GM18511 (cell line): ENCODE results near the gene EZH2.

Experiments
- ATAC-seq: cut with Tn5 transposase; IDR thresholded peaks from one replicate; pipeline ENCODE4 v1.9.1; 2021; ENCODE audit warnings: mild to moderate bottlenecking, moderate library complexity; ENCODE audit not compliant: unreplicated experiment

The EZH2 gene

GRCh38 chr7:148901178-148901577 is 17.1 kb upstream of the EZH2 start:
- no peak for ATAC-seq

- no peak for ATAC-seq
Observed at GRCh38 chr7:148898845-148899484, 14.9 kb upstream of the EZH2 start.

DNA sequence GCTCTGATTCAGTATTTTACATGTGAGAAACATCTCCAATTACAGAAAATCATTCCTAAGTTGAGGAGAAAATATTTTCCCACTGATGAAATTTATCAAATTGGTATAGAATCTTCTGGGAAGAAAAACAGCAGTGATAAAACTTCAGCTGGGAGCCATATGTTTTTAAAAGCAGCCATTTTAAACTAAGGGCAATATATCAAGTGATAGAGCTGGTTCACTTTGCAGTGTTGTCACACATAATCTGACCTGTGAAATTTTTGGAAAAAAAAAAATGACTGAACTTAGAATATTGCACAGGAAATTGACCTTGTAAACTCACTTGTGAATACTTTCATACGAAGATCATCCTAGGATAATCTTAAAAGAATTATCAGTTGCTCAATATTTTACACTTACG is 10.5 kb upstream of the EZH2 start:
- ATAC-seq, result no peak

DNA sequence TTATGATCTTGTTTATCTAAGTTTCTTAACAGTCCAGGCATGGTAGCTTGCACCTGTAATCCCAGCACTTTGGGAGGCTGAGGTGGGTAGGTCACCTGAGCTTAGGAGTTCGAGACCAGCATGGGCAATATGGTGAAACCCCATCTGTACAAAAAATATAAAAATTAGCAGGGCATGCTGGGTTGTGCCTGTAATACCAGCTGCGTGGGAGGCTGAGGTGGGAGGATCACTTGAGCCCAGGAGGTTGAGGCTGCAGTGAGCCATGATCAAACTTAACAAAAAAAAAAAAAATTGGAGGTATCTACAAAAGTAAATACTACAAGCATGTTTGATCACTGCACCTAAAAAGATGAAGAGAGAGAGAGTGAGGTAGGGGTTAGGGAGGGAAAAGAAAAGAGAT is 9.0 kb upstream of the EZH2 start:
- no peak for ATAC-seq

GRCh38 chr7:148888300-148888699 is 4.2 kb upstream of the EZH2 start:
- no peak for ATAC-seq

- no peak for ATAC-seq
Observed at GRCh38 chr7:148886844-148887243, 2.8 kb upstream of the EZH2 start.

DNA sequence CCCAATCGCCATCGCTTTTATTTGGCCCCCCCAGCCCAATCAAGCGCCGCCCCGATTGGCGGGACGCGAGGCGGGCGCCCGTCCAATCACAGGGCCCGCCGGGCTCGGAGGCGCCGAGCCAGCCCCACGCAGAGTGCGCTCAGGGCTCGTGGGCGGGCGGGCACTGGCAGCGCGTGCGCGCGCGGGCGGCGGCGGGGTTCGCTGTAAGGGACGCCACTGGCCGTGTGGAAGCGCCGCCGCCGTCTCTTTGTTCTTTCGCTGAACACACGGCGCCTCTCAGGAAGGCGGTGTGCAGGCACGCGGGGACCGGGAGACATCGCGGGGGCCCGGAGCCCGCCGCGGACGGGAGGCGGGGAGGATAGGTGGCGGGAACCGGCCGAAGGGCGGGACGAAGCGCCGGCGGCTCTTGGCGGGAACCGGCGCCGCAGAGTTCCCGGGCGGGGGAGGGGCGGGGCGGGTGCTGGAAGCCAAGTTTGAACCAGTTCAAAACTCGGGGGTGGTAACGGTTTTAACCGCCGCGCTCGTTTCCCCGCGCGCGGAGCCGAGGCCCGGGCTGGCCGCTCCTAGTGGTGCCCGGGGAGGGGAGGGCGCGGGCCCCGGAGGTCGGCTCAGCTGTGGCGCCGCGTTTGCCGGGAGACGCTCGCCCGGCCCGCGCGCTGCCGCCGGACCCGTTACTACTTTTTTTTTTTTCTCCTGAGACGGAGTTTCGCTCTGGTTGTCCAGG is 370 bp upstream of the EZH2 start:
- ATAC-seq, result peak; percentile 85

DNA sequence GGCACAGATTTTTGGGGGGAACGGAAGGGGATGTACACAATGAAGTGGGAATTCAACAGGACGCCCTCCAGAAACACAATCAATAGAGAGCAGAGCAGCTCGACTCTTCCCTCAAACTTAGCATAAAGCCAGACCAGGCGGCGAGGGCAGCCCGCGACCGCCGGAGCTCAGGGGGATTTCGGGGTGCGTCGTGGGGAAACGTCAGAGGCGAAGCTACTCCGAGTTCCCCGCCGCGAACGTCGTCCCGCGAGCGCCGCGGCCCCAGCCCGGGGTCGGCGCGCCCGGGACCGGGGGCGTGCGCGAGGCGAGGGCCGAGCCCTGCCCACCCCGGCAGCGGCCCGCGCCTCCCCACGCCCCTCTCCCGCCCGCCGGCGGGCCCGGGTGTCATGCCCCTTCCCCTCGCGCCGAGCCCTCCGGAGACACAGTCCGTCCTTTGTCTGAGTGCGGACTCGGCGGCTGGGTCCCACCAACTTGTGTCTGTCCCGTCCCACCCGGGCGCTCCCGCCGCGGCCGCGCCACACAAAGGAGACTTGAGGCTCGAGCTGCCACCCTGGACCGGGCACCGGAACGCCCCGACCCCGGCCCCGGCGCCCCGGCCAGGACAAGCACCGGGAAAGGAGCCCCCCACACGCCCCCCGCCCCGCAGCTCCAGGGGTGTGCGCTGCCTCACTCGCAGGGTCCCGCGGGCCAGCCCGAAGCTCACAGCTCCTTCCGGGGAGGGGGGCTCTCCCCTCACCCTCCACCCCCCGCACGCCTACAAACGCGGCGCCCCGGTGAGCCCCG is 634 bp downstream of the EZH2 start:
- peak; percentile 31 for ATAC-seq

- no peak for ATAC-seq
Observed at GRCh38 chr7:148882841-148883265, 1.2 kb downstream of the EZH2 start.

DNA sequence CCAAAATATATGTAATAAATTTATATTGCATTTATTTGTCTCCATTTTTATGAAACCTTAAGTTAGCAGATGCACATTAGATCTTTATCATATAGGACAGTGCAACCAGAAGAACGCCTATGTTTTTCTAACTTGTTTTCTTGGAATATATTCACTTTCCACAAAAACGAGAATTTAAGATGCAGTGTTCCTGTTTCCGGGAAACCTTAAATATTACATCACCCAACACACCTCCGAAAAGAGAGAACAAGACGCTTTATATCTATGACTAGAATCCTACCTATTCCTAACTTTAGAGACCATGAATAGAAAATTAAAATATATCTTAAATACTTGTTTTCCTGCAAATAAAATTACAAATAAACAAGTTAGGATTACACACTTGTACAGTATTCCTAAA is 1.9 kb downstream of the EZH2 start:
- ATAC-seq, result no peak

DNA sequence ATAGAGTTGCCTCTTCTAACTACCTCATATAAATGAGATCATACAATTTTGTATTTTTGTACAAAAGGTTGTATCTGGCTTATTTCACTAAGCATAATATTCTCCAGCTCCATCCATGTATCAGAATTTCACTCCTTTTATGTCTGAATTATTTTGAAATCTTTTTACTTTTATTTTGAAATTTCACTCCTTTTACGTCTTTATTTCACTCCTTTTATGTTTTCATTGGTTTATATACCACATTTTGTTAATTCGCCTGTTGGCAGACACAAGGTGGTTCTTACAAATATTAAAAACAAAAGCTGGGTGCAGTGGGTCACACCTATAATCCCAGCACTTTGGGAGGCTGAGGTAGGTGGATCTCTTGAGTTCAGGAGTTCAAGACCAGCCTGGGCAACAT is 5.8 kb downstream of the EZH2 start:
- no peak for ATAC-seq

DNA sequence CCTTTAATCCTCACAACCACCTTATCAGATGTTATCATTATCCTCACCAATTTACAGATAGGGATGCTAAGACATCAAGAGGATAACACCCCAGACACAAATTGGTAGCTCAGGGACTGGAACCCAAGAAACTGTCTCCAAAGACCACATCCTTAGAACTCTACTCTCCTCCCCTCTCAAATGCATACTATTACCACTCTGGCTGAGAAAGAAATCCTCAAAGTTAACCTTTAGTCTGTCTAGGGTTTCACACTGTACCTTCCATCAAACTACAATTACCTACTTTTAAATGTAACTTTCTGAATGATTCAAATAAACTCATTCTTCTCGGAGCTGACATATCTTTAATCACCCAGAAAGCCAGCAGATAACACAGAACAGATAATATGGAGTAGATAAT is 6.6 kb downstream of the EZH2 start:
- no peak for ATAC-seq

- no peak for ATAC-seq
Observed at GRCh38 chr7:148872188-148872587, 11.9 kb downstream of the EZH2 start.

DNA sequence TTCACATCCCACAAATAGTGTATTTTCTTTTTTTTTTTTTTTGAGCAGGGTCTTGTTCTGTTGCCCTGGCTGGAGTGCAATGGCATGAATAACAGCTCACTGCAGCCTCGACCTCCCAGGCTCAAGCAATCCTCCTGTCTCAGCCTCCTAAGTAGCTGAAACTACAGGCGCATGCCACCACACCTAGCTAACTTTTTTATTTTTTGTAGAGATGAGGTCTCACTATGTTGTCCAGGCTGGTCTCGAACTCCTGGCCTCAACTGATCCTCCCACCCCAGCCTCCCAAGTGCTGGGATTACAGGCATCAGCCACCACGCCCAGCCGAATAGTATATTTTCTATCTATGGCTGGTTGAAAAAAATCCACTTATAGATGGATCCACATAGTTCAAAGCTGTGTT is 12.5 kb downstream of the EZH2 start:
- ATAC-seq, result no peak

DNA sequence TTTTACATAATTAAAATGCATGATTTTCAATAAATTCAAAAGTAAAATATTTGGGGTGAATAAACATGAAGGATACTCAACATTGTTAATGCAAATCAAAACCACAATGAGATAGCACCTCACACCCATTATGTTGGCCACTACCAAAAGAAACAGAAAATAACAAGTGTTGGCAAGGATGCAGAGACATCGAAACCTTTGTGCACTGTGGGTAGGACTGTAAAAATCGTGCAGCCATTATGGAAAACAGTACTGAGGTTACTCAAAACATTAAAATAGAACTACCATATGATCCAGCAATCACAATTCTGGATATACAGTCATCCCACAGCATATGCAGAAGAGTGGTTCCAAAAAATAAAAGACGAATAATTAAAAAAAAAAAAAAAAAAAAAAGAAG is 13.1 kb downstream of the EZH2 start:
- ATAC-seq, result no peak

GRCh38 chr7:148868378-148868674 is 15.8 kb downstream of the EZH2 start:
- no peak for ATAC-seq

- no peak for ATAC-seq
Observed at GRCh38 chr7:148867596-148868377, 16.3 kb downstream of the EZH2 start.

- no peak for ATAC-seq
Observed at GRCh38 chr7:148866362-148866761, 17.7 kb downstream of the EZH2 start.

DNA sequence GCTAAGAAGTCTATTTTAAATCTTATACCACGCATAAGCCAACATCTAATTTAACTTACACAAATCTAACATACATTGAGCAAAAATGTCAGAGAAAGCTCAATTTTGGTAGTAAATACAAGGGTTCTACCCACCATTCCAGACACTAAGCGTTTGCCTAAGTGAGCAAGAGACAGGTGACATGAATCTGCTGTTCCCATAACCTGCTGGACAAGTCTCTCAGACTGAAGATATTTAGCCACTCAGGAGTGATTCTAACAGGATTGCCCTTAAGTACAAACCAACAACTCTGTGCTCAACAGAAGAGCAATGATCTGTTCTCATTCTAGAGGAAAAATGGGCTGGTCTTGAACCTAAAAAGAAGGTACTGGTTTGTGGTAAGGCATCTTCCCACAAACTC is 18.8 kb downstream of the EZH2 start:
- no peak for ATAC-seq

- no peak for ATAC-seq
Observed at GRCh38 chr7:148863324-148863723, 20.8 kb downstream of the EZH2 start.

DNA sequence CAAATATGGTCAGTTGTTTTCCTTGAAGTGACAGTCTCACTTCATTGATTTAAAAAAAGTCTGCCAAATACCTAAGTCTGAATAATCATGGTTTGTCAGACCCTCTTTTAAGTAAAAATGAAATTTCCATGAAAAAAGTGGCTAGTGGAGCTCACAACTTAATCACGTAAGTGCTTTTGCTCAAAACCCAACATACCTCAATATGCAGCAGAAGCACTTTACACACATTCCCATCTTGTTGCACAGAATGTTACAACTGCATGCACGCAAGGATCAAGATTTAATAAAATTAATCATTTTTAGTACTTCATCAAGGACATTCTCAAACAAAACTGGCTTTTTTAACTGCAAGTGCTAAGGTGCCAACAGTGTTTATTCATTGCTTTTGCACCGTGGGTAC is 21.6 kb downstream of the EZH2 start:
- no peak for ATAC-seq
